Astrocyte (in vitro differentiated cells and primary cell): ENCODE data around the gene SMARCB1.

ENCODE experiments used
- EZH2 ChIP-seq: IDR thresholded peaks from 2 replicates; pipeline ENCODE4 v1.6.1; 2012; ENCODE audit warnings: mild to moderate bottlenecking, low read length, inconsistent platforms; ENCODE audit not compliant: insufficient read depth
- TF ChIP-seq, protein P1 (sequence below): IDR thresholded peaks from 2 replicates; pipeline ENCODE4 v1.5.1; 2011; ENCODE audit warnings: low read depth, mild to moderate bottlenecking, inconsistent platforms, low read length, moderate library complexity; ENCODE audit not compliant: insufficient read depth

DNA sequence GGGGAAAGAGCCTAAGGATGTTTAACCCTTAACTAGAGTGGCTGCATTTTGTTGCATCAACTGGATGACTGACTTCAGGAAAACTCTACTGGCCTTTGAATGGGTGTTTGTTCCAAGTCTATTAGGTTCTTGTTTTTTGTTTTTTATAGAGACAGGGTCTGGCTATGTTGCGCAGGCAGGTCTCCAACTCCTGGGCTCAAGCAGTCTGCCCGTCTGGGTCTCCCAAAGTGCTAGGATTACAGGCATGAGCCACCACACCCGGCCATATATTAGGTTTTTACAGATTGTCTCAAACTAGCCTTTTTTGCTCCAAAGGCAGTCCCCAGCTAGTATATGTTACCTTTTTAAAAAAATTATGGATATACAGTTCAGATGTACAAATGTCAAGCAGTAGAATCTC lies 1.1 kb downstream of the SMARCB1 start:
- TF ChIP-seq, protein P1, sequence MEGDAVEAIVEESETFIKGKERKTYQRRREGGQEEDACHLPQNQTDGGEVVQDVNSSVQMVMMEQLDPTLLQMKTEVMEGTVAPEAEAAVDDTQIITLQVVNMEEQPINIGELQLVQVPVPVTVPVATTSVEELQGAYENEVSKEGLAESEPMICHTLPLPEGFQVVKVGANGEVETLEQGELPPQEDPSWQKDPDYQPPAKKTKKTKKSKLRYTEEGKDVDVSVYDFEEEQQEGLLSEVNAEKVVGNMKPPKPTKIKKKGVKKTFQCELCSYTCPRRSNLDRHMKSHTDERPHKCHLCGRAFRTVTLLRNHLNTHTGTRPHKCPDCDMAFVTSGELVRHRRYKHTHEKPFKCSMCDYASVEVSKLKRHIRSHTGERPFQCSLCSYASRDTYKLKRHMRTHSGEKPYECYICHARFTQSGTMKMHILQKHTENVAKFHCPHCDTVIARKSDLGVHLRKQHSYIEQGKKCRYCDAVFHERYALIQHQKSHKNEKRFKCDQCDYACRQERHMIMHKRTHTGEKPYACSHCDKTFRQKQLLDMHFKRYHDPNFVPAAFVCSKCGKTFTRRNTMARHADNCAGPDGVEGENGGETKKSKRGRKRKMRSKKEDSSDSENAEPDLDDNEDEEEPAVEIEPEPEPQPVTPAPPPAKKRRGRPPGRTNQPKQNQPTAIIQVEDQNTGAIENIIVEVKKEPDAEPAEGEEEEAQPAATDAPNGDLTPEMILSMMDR = no peak
- no peak for TF ChIP-seq EZH2
